NK-92 treated with Interleukin-12 subunit alpha and Interleukin-12 subunit beta, amount 100 ng/mL, for 24 hours (cell line): ENCODE data around the gene PRLH.

ENCODE experiments used
- DNase-seq: peaks from one replicate; lab custom pipeline; 2025; lab: John Stamatoyannopoulos, UW

The PRLH gene, protein sequence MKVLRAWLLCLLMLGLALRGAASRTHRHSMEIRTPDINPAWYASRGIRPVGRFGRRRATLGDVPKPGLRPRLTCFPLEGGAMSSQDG

DNA sequence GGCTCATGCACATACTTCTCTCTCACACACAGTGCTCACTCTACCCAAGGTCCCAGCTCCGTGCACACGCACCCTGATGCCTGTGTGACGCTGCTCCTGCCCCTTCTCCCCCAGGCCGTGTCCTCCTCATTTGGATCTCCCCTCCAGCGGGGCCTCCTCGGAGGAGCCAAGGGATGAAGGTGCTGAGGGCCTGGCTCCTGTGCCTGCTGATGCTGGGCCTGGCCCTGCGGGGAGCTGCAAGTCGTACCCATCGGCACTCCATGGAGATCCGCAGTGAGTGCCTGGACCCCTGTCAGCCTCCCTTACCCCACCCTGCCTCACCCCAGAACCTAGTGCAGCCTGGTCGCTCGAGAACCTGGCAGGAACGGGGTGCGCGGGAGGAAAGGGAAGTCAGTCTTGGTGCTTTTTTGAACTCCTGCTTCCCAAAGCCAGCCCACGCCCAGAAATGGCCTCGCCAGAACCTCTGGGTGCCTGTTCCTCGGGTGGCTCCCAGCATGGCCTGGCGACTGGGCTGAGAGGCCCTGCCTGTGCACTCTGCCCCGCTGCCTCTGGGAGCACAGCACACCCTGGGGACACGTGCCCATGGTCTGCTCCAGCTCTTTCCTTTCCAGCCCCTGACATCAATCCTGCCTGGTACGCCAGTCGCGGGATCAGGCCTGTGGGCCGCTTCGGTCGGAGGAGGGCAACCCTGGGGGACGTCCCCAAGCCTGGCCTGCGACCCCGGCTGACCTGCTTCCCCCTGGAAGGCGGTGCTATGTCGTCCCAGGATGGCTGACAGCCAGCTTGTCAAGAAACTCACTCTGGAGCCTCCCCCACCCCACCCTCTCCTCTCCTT, at the start of gene PRLH:
Gene PRLH (plus strand): TSS at position 174 of the 835 bp plus-strand sequence. CDS start 0 bp downstream, at position 174.
- DNase-seq = no peak

DNA sequence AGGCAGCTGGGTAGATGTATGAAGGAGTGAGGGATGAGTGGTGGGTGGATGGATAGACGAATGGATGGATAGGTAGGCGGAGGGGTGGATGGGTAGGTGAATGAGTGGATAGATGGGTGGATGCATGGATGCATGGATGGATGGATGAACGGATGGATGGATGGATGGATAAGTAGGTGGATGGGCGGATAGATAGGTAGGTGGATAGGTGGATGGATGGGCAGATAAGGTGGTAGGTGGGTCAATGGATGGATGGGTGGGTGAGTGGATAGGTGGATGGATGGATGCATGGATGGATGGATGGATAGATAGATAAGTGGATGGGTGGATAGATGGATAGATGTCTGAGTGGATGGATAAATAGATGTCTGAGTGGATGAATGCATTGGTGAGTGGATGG, 49.2 kb upstream of the PRLH start:
- DNase-seq = no peak

DNA sequence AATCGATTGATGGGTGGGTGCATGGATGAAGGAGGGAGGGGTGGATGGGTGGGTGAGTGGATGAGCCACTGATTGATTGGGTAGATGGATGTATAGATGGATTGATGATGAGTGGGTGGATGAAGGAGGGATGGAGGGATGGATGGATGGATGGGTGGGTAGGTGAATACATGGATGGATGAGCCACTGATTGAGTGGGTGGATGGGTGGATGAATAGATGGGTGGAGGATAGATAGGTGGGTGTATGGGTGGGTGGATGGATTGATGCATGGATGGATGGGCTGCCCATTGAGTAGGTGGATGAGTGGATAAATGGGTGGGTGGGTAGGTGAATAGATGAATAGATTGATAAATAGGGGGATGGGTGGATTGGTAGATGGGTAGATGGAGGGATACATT, 48.4 kb upstream of the PRLH start:
- no peak for DNase-seq

DNA sequence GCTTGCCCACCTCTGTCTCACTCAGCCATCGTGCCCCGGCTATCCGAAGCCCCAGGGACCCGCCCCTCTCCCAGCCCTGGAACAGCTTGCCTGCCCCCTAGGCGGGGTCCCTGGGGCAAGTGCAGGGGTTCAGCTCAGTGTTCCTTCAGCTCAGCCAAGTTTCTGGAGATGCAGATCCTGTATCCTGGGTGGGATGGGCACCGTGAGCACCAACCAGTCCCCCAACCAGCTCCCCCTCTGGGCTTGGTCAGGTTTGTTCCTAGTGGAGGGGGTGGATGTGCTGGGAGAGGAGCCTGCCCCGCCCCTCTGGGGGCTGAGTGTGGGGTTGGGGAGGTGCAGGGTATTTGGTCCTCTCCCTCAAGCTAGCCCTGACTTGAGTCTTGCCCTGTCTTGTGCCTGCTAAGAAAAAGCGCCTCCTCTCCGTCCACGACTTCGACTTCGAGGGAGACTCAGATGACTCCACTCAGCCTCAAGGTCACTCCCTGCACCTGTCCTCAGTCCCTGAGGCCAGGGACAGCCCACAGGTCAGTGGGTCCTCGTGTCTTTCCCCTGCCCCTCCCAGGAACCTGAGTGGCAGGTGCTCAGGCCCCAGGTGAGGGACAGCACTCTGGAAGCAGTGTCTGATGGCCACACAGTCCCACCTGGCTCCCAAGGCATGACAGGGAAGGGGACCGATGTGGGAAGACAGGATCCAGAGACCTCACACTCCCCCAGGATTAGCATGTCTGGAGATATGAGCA, 46.7 kb upstream of the PRLH start:
- no peak for DNase-seq

DNA sequence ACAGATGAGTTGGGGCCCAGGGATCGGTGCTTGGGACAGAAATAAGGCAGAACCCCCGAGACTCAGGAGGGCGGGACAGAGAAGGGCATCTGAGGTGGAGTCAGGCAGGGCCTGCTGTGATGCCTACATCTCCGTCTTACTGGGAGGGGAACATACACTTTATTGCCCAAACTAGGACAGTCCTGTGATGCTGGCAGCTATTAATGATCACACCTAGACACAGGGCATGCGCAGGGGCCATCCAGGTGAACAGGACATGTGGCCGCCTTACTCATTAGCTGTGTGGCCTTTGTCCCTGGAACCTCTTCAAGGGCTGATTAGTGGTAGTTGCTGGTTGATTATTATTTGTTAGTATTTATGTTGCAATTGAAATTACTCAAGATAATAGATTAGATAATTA, 46.1 kb upstream of the PRLH start:
- DNase-seq = no peak

DNA sequence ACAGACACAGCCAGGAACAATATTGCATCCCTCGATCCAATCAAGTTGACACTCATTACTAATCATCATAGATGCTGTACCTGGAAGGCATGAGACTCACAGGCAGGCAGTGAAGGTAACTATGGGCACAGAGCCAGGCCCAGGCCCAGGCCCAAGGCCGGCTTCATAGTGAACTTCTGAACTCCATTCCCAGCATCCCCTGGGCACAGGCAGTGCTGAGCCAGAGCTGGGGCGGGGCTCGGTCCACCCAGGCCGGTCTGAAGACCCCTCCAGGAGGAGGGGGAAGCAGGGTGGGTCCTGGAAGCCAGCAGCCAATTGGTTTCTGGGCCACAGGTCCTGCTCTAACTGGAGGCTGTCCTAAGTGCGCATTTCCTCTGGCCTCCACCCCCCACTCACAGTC, 41.7 kb upstream of the PRLH start:
- no peak for DNase-seq

DNA sequence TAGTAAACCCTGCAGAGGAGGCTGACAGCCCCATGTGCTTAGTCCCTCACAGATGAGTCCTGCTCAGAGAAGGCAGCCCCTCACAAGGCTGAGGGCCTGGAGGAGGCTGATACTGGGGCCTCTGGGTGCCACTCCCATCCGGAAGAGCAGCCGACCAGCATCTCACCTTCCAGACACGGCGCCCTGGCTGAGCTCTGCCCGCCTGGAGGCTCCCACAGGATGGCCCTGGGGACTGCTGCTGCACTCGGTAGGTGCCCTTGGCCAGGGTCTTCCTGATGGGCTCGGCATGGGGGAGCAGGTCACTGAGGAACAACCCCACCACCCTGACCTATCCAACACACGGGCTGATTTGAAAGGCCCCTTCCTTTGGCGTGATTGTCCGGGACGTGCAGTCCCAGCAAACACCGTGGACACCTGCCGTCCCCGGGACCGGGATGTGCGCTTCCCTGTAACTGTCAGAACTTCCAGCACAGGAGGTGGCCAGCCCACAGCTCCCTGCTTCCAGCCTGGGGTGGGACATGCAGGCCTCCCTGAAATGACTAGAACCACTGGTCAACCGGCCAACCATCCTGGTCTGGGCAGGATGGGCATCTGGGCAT, 40.7 kb upstream of the PRLH start:
- DNase-seq = no peak

DNA sequence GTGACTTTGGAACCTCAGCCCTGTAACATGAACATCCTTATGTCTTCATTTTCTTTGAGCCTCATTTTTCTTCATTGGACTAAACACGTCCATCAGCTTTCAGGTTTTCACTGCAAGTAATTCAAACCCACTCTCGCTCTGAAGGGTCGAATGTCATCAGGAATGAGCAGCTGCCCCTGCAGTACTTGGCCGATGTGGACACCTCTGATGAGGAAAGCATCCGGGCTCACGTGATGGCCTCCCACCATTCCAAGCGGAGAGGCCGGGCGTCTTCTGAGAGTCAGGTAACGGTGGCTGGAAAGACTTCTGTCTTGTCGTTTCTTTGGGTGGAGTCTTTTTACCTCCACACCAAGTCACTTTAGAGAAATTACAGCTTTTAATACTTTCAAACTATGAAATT, 39.1 kb upstream of the PRLH start:
- DNase-seq = no peak

DNA sequence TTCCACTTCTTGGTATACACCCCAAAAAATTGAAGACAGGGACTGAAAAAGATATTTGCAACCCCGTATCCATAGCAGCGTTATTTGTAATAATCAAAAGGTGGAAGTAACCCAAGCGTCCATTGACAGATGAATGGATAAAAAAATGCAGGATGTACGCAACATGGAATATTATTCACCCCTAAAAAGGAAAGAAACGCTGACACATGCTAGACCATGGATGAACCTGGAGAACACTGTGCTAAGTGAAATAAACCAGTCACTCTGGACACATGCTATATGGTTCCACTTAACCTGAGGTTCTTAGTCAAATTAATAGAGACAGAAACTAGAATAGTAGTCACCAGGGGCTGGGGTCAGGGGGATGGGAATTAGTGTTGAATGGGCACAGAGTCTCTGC, 38.6 kb upstream of the PRLH start:
- DNase-seq = no peak

DNA sequence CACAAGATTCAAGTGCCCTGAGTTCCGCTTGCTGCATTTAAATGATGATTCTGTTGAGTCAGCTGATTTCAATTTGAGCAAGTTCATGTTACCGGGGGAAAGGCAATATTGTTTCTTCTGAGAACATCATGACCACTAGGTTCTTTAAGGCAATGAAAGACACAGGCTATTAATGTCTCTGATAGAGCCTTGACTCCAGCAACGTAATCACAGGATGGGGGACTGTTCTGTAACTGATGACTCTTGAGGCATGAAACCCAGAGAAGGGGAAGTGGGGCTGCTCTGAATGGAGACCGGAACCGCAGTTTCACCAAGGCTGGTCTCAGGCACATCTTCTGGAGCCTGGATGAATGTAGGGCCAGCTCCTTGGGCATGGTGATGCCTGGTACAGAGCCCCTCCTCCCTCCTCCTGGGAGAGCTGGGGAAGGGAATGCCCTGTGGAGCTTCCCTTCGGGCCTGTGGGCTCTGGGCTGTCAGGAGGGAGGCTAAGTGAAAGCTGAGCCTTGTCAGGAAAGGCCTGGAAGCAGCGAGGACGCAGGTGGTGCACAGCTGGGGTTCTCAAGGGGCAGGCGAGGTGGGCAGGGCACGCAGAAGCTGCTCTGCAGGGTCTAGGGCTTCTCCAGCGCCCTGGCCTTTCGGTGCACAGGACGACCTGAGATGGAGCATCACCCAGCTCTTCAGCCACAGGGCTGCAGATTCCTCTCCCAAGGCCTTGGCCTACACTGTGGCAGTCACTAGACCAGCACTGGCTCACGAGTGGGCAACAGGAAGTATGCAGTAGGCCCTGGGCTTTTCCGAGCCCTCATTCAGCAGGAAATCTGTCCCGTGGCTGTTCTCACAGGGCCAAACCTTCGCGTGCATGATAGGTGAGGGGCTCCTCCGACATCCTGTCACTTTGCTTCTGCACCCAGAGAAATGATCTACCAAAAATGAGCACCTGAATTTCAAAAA, 36.6 kb upstream of the PRLH start:
- DNase-seq = no peak

DNA sequence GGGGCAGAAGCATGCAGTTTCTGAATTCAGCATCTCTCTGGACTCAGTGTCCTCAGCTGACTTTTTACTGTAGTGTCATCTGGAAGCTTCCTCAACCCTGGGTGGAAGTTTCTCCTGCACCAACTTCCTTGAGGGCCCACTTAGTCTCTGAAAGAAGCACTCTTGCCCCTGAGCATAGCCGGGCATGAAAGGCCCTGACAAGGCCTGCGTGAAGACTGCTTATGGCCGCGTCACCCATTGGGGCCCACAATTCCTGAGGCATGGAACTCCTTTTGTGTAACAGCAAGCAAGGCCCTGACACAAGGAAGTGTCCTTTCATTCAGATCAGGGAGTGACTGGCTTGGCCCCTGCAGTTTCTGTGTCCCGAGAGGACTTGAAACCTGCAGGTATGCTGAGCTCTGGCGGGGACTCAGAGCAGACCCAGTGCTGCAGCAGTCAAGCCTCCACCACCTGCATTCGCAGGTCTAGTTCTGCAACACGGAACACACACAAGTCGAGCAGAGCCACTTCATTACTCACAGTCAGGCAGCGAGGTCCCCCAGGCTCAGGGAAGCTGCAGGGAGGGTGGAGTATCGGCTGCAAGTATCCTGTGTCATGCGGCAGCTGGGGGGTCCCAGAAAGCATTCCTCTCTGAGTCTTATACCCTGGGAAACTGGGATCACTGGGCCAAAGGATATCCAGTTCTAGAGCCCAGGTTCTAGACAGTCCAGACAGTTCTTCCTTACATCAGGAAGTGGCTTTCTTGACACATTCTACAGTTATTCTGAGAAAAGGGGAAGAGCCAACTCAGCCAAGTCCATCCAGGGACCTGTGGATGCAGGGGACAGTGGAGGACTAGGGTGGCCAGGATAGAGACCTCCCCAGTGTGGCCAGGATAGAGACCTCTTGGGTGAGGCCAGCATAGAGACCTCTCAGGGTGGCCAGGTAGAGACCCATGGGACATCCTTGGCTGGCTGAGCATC, 35.6 kb upstream of the PRLH start:
- DNase-seq = no peak

DNA sequence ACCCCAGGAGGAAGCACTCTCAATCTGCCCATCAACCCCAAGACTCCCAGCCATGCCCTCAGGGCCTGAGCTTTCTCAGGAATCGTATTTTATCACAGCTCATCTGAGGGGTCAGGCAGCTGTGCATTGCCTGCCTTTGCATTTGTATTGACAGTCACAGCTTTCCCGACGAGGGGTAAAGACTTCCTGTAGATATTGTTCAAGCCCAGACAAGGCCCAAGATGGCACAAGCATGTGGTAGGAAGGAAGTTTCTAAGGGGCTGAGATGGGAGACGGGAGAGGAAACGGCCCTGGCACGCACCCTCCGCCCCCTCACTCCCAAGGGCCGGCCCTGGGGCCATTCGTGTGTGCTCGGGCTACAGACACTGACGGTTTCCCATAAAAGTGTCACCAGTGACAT, 34.2 kb upstream of the PRLH start:
- DNase-seq = no peak

DNA sequence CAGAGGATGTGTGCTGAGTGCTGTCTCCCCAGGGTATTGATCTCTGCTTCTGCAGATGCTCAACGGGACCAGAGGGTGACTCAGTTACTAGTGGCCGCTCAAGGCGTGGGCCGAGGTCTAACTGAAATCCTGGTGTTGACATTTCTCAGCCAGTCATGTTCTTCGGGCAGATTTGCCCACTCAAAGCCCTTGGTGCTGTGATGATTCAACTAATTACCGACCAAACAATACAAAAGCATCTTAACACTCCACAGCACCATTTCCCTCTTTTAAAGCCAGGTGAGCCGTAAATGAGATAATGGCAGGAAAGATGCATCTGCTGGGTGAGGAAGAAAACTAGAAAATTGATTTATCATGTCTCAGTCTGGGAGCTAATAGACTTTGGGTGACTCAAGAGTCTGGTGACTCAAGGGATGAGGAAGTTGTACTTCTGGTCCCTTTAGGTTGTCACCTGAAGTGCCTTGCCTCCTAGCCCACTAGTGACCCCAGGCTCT, 32.7 kb upstream of the PRLH start:
- DNase-seq = no peak

DNA sequence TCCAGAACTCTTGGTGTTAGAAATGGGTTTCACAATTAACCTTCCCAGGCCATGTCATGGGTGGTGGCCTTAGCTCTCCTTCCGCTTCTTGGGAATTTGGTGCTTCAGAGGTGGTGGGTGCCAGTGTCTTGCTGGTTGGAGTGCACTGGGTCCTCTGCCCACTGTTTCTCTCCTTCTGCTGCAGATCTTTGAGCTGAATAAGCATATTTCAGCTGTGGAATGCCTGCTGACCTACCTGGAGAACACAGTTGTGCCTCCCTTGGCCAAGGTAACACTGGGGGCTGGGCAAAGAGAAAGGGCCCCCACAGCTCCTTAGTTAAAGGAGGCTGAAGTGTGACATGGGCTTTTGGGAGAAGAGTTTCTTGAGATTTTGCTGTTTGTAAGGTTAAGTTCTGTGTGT, 32.0 kb upstream of the PRLH start:
- no peak for DNase-seq

DNA sequence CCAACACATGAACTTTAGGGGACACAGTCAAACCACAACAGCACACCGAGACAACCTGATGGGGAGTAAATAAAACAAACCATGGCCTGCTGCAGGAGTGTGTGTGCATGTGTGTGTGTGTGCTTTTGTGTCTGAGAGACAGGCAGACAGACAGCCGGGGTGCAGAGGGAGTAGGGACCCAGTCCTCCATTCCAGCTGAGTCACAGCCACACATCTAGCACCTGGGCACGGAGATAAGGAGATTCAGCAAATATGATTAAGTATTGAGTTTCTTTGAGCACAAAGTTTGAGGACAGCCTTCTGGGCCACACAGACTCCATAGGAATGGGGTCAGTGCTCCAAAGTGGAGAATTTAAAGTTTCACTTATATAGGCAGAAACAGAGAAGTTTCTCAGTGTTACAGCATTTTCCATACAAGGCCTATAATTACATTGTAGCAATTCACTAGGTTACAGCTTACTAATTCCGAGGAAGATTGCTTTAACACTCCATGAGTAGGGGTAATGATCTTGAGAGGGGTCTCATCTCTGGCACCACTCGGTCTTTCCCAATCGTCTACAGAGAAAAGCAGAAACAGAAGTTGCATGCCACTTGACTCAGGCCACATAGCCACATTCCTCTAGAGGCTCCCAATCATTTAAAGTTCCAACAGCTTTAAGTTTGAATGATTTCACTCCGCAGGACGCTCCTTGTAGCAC, 30.8 kb upstream of the PRLH start:
- DNase-seq = no peak

DNA sequence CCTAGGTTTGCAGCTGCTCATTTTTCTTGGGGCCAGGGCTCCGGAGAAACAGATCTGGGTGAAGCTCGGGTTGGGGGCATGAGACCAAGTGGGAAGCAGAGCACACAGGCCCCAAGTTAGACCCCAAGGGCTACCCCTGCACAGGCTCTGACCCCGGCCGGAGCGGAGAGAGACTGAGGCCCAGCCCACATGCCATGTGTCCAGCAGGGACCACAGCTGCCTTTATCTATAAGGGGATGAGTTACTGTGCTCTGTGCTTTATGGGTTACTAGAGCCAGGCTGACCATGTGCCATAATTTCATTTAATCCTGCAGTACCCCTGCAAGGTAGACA, 30.3 kb upstream of the PRLH start:
- no peak for DNase-seq

DNA sequence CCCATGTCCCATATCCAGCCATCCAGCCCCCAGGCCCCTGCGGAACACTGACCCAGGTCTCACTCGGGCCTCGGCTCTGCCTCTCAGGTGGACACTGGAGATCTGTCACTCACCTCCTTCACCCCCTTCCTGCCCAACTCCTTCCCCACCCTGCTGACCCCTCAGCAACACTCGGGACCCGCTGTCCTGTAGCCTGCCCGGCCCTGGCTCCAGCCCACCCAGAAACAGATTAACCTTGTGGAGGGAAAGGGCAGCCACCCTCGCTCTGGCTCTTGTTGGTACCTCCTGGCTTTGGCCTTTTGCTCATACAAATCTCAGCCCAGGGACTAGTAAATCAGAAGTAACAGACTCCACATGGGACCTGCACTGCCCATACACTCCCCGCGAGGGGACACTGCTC, 29.8 kb upstream of the PRLH start:
- no peak for DNase-seq

DNA sequence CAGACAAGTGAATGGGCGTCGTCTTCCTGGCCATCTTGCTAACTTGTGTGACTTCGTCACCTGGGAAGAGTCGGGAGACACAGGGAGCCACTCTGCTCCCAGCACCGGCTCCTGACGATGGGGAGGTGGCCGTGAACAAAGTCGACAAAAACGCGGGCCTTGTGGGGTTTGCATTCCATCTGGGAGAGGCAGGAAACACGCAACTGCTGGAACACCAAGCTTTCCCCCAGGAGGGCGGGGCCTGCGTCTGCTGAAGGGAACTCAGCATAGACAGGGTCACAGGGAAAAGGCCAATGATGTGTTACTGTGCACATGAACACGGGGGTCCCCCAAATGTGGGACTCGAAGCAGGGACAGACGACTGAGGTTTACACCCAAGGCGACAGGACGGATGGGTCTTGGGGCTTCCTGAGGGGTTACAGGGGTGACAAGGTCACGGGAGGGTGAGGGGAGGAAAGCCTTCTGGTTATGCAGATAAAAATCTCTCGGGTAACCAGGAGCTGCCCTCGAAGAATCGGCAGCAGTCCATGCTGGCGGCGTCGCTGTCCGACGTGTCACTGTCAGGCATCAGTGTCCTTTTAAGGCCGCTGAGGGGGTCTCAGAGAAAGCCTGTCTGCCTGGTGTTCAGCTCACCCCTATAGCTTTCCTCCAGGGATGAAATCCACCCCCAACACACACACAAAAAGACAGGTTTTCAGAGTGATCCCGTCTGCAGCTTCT, 28.2 kb upstream of the PRLH start:
- DNase-seq = no peak

DNA sequence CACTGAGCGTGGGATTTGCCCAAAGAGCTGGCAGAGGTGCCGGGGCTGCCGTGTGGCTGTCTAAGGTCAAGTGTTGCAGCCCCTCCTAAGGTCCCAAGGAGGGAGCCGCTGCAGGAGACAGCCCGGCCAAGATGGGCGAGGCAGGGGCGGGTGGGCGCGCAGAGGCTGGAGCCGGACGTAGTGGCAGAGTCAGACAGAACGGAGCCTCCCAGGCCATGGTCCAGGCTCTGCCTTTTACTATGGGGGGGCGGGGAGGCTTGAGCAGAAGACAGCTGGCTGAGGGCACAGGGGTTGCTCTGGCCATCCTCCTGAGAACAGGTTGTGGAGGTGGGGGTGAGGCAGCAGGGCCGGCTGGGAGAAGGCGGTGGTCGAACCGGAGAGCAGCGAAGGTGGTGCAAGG, 27.5 kb upstream of the PRLH start:
- DNase-seq = no peak
